Cardiac fibroblast (primary cell): ENCODE results near the gene LAPTM5.

ENCODE experiments used
- DNase-seq, 2 donors: peaks; one replicate each; pipeline versions ENCODE4 v3.0.0 to v3.0.0-alpha.2; 2010; ENCODE audit warnings: low read depth in 2 of 2
- H3K4me3 ChIP-seq, 2 donors: replicated peaks in 1 of 2; 1 replicate in 1 of 2; 2 replicates in 1 of 2; pipeline ENCODE4 v1.5.1; 2011; ENCODE audit warnings: low read depth in 2 of 2, low read length in 2 of 2, mild to moderate bottlenecking in 2 of 2, moderate library complexity in 1 of 2
- TF ChIP-seq, protein P1 (sequence below): IDR thresholded peaks from one replicate; pipeline ENCODE4 v1.5.1; 2011; ENCODE audit warnings: low read depth, mild to moderate bottlenecking, low read length, inconsistent platforms

Gene LAPTM5

GRCh38 chr1:30776097-30777059 lies 18.8 kb upstream of the LAPTM5 start:
- no peak for DNase-seq
- no peak overlapping the region for H3K4me3 ChIP-seq
- TF ChIP-seq, protein P1, sequence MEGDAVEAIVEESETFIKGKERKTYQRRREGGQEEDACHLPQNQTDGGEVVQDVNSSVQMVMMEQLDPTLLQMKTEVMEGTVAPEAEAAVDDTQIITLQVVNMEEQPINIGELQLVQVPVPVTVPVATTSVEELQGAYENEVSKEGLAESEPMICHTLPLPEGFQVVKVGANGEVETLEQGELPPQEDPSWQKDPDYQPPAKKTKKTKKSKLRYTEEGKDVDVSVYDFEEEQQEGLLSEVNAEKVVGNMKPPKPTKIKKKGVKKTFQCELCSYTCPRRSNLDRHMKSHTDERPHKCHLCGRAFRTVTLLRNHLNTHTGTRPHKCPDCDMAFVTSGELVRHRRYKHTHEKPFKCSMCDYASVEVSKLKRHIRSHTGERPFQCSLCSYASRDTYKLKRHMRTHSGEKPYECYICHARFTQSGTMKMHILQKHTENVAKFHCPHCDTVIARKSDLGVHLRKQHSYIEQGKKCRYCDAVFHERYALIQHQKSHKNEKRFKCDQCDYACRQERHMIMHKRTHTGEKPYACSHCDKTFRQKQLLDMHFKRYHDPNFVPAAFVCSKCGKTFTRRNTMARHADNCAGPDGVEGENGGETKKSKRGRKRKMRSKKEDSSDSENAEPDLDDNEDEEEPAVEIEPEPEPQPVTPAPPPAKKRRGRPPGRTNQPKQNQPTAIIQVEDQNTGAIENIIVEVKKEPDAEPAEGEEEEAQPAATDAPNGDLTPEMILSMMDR: no peak

- TF ChIP-seq, protein P1: no peak
- no peak overlapping the region for H3K4me3 ChIP-seq
- no peak for DNase-seq
Measured at GRCh38 chr1:30775433-30775975, 17.9 kb upstream of the LAPTM5 start.

- no peak for DNase-seq
- no peak overlapping the region for H3K4me3 ChIP-seq
- TF ChIP-seq, protein P1: no peak
Measured at GRCh38 chr1:30774550-30775432, 17.2 kb upstream of the LAPTM5 start.

DNA sequence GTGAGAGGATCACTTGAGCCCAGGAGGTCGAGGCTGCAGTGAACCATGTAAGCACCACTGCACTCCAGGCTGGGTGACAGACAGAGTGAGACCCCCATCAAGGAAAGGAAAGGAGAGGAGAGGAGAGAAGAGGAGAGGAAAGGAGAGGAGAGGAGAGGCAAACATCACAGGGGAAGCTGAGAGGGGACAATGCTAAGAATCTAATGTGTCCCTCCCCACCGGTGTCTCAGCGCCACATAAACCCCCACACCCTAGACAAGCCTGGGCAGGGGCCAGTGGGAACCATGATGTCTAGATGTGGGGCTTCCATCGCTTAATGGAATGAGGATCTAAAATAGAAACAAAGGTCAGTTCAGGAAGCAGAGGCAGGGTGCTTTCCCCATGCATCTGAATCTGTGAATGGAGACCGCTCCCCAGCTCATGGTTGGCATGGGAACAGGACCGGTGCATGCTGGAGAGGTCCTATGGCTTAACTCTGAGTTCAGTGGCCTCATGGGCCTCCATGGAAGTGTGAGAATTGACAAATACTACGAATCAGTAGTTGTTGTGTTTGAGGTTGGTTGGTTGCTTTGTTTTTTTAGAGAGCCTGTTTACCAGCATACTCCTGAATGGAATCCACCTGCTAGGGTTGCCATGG lies 16.3 kb upstream of the LAPTM5 start:
- TF ChIP-seq, protein P1: no peak
- no peak for DNase-seq
- no peak overlapping the region for H3K4me3 ChIP-seq

GRCh38 chr1:30771005-30771404 lies 13.4 kb upstream of the LAPTM5 start:
- TF ChIP-seq, protein P1: no peak
- no peak for DNase-seq
- H3K4me3 ChIP-seq: no peak overlapping the region

DNA sequence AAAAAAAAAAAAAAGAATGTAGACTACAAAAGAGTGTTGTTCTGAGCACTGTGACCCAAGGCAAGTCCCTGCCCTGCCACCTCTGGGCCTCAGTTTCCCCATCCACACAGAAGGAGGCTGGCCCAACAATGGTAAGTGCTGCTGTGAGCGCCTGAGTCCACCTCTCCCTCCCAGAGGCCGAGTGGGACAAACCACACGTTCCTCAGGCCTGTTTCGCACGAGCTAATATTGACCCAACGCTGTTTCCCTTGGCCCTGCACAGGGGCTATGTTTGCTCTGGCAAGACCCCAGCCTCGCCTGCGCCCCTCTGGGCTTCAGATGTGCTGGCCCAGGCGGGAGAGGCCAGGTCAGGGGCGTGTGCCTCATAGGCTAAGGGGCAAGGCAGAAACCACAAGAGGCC lies 12.6 kb upstream of the LAPTM5 start:
- no peak overlapping the region for H3K4me3 ChIP-seq
- TF ChIP-seq, protein P1: no peak
- no peak for DNase-seq
